ENCODE results near the gene TGFBR3.

GRCh38 chr1:91784616-91785015, 101.3 kb downstream of the TGFBR3 start:
- TF ChIP-seq CTCF (IDR thresholded peaks at IDR 0.05; ENCODE audit: insufficient read depth, low read depth, low read length): no peak
- TF ChIP-seq EZH2 (IDR thresholded peaks at IDR 0.05; ENCODE audit: insufficient read depth, low read length): no peak

All from astrocyte (in vitro differentiated cells and primary cell).